Activated CD4-positive, alpha-beta T cell treated with anti-CD3 and anti-CD28 coated beads for 48 hours (primary cell): ENCODE results near the gene TCEAL2.
"Not testable (repeated sequence)": the region's sequence is repeated elsewhere in the genome, so short reads cannot be mapped to it uniquely, and the experiment has no call there.

Source experiments
- DNase-seq: peaks from one replicate; pipeline ENCODE4 v3.0.0-alpha.2; 2020

Gene TCEAL2

DNA sequence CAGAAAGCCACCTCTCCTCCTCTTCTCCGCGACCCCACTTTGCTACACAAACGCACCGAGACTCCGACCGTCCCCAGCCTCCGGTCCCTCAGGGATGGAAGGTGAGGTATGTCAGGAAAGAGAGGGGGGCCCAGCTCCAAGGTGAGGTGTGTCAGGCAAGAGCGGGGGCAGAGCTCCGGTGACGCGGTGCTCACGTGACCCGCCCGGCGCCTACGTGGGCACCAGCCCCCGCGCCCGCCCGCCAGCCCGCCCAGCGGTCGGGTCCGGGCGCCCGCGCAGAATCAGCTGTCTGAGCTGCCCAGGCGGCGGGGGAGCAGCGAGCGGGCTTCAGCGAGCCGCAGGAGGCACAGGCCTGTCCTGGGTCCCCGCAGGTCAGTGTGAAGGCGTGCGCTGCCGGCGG, at the start of gene TCEAL2:
TSS of gene TCEAL2 (plus strand) at position 244 of the 400 bp plus-strand sequence. CDS start 1,152 bp downstream, outside the sequence.
- peak; percentile 4 for DNase-seq

DNA sequence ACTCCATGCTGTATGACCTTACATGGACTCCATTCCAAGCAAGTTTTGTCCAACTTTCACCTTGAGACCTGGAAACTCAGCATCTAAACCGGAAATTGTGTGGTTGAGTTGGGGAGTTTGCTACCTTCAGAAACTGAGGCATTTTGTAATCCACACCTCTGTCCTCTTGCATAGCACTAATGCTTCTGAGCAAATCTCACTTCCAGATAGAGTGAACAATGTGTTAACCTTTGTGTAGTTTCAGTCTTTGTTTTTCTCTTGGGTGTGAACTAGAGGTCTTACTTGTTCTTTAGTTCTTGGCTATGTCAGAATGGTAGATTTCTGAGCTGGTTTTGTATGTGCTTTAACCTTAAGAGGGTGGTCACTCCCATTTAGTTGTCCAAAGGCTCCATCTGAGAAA, 48.1 kb upstream of the TCEAL2 start:
- no peak for DNase-seq

DNA sequence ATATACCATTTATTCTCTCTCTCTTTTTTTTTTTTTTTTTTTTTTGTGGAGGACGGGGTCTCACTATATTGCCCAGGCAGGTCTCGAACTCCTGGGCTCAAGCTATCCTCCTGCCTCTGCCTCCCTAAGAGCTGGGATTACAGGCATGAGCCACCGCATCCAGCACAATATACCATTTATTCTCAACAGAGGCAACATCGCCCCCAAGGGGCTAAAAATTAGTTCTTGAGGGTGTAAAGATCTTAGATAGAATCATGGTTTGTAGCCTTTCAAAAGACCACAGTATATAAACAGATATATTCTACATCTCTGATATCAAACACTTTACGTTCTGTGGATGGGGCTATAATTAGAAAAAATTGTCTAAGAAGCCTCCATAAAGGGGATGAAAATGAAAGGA, 39.8 kb upstream of the TCEAL2 start:
- peak; percentile 3 for DNase-seq

DNA sequence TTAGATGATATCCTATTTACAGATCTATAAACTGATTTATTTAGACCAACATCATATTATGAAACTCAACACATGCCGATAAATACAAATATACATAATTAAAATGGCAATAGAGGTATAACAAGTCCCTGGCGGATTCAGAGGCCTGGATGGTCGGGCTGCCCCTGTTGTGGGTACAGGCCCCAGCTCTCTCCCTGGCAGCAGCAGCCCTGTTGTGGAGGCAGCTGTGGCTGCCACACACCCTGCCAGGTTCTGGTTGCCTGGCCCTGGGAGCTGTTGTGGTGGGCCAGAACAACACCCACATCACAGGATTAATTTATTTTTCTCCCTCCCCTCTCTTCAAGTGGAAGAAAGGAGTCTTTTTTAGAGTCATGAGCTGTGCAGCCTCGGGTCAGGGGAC, 12.1 kb upstream of the TCEAL2 start:
- DNase-seq = no peak

DNA sequence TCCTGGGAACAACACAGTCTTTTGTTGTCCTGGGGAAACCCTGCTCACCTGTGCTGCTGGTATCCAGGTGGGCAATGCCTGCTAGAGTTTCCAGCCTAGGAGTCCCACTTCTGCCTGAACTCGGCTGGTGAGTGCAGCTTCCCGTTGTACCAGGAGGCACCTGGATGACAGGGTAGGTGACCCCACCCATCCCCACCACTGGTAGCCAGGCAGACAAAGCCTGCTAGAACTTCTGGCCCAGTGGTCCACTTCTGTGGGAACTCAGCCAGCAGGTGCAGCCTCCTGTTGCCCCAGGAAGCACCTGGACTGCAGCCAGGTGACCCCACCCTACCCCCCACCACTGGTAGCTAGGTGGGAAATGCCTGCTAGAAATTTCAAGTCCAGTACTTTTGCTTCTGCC, 9.7 kb upstream of the TCEAL2 start:
- no peak for DNase-seq

DNA sequence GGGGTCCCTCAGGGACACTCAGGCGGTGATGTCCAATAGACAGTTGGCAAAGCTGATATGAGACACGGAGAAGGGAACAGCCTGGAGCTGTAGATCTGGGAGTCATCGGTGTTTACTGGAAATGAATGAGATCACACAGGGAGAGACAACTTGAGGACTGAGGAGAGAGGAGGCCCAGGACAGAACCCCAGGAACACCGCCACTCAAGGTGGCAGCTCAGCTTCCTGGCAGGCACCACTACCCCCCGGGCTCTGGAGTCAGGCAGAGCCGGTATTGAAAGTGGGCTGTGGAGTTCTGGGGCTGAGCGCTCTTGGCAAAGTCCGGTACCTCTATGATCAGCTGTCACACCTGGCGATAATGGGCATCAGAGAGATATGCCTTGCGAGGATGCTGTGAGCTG, 465 bp upstream of the TCEAL2 start:
- DNase-seq = not testable (repeated sequence)

DNA sequence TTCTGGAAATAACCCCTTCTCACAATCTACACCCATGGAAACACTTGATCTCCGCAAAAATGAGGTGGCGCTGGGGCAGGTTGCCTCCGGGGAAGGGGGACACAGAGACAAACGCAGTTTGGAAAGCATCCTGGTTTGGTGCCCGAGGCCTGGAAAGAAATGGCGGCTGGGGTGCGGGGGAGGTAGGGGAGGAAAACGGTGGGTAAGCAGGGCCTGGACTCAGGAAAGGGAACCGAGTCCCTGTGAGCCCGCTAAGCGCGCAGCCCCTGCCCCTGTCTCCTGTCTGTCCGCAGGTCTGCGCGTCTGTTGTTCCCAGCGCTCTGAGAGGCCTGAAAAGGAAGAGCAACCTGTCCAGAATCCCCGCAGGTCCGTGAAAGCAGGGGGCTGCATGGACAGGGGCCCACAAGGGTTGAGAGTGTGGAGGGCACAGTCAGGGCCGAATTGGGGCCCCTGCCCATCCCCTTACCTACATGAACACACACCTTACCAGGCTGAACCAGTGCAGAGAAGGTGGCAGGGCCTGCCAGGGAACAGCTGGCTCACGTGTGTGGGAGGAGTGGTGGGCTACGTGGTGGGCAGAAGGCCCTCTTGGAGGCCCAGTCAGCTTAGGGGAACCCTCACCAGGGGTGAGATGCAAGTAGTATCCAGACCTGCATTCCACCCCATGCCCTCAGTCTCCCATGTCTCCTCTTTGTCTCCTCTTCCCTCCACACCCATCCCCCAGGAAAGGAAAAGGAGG, 770 bp downstream of the TCEAL2 start:
- DNase-seq = not testable (repeated sequence)

DNA sequence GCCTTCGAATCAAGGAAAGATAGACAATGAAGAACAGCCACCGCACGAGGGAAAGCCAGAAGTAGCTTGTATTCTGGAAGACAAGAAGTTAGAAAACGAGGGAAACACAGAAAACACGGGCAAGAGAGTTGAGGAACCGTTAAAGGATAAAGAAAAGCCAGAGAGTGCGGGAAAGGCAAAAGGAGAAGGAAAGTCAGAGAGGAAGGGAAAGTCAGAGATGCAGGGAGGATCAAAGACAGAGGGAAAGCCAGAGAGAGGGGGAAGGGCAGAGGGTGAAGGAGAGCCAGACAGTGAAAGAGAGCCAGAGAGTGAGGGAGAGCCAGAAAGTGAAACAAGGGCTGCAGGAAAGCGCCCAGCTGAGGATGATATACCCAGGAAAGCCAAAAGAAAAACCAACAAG, 1.4 kb downstream of the TCEAL2 start:
- DNase-seq = no peak

DNA sequence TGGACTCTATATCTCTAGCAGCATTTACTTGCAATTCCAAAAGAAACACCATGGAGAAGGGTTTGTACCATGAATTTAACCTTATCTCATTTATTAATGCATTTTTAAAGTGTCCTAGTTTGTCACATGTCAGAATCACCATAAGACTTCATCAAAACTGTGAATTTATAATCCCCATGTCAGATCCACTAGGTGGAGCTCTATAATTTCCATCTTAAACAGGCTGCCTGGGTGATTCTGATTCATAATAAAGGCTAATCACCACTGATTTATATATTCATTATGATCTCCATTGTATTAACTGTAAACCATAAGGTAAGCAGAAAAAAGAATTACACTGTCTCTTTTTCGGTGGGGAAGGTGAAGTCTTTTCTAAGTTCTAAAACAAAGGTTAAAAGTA, 4.0 kb downstream of the TCEAL2 start:
- DNase-seq = no peak

DNA sequence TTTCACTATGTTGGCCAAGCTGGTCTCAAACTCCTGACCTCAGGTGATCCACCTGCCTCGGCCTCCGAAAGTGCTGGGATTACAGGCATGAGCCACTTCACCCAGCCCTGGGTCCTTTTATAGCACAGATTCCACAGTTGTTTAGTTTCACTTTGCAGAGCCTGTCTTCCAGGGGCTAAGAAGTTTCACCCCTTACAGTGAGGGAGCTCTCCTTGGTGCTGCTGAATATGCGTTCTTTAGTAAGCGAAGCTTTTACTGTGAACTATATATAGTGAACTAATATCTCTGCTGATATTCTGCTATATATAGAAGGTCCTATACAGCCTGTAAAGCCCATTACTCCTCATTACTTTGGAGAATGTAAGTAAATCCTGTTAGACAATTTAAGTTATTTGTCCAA, 12.6 kb downstream of the TCEAL2 start:
- DNase-seq = no peak

DNA sequence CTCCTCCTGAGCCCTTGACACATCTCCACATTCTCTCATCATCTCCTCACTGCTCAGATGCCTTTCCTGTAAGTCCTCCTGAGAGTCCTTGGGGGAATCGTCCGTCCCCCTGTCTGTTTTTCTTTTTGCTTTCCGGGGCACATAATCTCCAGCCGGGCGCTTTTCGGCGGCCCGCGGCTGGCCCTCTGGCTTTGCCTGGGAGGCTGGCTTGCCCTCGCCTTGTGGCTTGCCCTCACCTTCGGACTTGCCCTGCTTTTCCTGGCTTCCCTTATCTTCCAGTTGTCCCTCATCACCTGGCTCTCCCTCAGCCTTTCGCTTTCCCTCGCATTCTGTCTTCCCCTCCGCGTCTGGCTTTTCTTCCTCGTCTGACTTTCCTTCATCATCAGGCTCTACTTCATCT, 15.4 kb downstream of the TCEAL2 start:
- not testable (repeated sequence) for DNase-seq

DNA sequence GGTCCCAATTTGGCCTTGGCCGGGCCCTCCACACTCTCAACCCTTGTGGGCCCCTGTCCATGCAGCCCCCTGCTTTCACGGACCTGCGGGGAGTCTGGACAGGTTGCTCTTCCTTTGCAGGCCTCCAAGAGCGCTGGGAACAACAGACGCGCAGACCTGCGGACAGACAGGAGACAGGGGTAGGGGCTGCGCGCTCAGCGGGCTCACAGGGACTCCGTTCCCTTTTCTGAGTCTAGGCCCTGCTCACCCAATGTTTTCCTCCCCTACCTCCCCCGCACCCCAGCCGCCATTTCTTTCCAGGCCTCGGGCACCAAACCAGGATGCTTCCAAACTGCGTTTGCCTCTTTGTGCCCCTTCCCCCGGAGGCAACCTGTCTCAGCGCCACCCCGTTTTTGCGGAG, 16.2 kb downstream of the TCEAL2 start:
- not testable (repeated sequence) for DNase-seq

DNA sequence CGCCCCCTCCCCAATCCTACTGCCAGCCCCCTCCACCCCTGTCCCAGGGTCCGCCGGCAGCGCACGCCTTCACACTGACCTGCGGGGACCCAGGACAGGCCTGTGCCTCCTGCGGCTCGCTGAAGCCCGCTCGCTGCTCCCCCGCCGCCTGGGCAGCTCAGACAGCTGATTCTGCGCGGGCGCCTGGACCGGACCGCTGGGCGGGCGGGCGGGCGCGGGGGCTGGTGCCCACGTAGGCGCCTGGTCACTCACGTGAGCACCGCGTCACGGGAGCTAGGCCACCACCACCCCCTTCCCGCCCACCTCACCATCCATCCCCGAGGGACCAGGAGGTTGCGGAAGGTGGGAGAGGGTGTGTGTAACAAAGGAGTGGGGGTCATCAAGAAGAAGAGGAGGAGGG, 16.8 kb downstream of the TCEAL2 start, which contains the start of gene TCEAL6:
TSS of gene TCEAL6 (minus strand) at position 208 of the 400 bp plus-strand sequence.
- not testable (repeated sequence) for DNase-seq

DNA sequence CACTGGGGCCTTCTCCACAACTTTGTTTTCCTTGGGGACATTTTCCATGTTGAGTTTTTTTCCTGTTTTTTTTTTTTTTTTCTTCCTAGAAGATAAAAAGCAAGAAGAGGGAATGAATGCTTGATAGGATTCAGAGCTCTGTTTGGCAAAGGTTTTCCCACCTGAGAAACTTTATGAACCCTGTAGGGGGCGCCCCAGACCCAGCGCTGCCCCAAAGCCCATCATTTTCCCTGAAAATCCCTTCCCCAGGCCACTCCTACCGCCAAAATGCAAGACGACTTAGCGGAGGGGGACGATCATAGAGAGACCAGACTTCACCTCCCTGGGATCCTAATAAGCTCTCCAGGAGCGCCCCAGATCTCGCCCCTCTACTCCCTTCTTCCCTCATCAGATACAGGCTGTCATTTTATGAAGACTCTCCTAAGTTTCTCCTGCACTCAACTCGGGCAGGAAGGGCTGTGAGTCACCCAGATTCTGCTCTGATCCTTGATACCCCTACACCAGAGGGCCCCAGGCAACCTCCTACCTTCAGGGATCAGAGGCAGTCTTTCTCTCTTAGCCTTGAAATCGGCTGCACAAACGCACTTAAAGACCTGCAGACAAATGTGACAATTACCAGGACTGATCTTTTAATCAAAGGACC, 28.9 kb downstream of the TCEAL2 start:
- peak; percentile 7 for DNase-seq

DNA sequence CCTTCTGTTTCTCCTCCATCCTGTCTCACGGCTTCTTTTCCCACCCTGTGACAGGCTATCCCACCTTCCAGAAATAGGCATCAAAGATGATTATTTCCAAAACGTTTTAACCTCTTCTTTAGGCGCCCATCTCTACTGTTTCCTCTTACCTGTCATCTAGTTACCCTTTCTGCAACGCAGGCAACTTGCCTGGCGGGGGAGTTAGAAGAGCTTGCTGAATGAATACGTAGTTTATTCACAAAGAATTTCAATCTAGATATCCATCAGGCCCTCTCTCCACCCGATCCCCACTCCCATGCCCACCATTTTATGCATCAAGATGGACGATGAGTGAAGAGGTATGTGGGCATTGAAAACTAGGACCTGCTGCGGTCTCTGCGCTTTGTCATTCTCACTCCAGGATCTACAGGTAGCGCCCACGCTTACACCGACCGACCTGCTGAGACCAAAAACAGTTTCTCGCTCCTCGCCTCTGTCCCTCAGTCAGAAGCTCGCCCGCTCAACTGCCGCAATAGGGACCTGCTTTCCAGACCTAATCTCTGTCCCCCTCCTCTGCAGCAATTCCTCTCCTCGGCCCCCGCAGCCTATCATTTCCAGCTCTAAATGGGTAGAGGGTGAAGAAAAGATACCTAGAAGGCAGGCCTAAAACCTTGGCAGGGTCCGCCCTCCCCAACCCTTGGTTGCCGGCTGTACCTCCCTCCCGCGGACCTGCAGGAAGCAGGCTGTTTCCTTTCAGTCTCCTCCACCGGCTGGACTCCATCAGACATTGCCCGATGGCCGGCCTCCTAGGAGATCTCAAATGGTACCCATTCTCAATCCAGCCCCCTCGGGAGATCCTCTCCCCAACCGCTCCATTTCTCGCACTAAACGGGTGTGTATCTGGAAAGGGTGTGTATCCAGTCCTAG, 29.7 kb downstream of the TCEAL2 start:
- DNase-seq = peak; percentile 34

DNA sequence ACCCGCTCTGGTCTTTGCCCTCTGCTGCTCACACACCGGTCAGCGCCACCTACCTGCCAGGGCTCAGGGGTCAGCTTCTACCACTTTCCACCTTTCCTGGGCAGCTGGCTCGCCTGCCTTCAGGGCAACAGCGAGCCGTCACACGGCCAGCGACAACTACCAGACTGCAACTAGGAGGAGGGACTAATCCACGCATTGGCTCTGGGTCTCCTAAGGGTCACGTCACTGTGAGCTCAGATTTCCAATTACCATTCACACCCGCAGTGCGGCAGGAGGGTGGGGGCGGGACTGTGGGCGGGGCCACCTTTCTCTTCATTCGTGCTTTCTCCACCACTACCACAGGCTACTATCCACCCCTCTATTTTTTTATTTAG, 30.3 kb downstream of the TCEAL2 start, which contains the start of gene BEX5:
TSS of gene BEX5 (minus strand) at position 172 of the 374 bp plus-strand sequence. CDS start 1,712 bp downstream, outside the sequence.
- peak; percentile 56 for DNase-seq
